Left lung (tissue), 10 donors: ENCODE data around the gene DLGAP1. TPM values are rescaled to one million over a fixed set of nuclear protein-coding genes. Genes with fewer than 3 reads are reported as not detected.
A peak's percentile ranks its signal among the peaks of the same experiment; 100 is the strongest.

ENCODE experiments used
- ATAC-seq: fragments of 200-7000 bp; cut with Tn5 transposase; one replicate; pipeline ENCODE4 v1.9.1; 2020; ENCODE audit warnings: moderate library complexity
- DNase-seq, 4 donors: peaks; one replicate each; pipeline ENCODE4 v3.0.0-alpha.2; 2013 to 2020
- H3K27ac ChIP-seq, 2 donors: fragments of 200-600 bp; sonication (generic) in 1 of 2; one replicate each; pipeline versions ENCODE4 v1.5.0 to v1.8.0; 2020 to 2021
- H3K27me3 ChIP-seq, 2 donors: fragments of 200-600 bp; sonication (generic) in 1 of 2; one replicate each; pipeline versions ENCODE4 v1.5.0 to v1.8.0; 2020 to 2021
- H3K36me3 ChIP-seq, 2 donors: fragments of 200-600 bp; sonication (generic) in 1 of 2; one replicate each; pipeline versions ENCODE4 v1.5.0 to v1.8.0; 2020 to 2021
- H3K4me1 ChIP-seq, 2 donors: fragments of 200-600 bp; one replicate each; pipeline ENCODE4 v1.8.0; 2021
- H3K4me3 ChIP-seq, 2 donors: fragments of 200-600 bp; sonication (generic) in 1 of 2; one replicate each; pipeline versions ENCODE4 v1.5.0 to v1.8.0; 2020 to 2021; ENCODE audit warnings: mild to moderate bottlenecking in 1 of 2
- H3K9me3 ChIP-seq, 2 donors: fragments of 200-600 bp; sonication (generic) in 1 of 2; one replicate each; pipeline versions ENCODE4 v1.5.0 to v1.8.0; 2020 to 2021
- CTCF ChIP-seq, 2 donors: fragments of 200-600 bp; sonication (generic) in 1 of 2; IDR thresholded peaks; one replicate each; pipeline versions ENCODE4 v1.5.0 to v1.8.0; 2021; ENCODE audit warnings: antibody characterized with exemption in 2 of 2
- intact Hi-C, 2 donors: fragments of 100-400 bp; cut with DNase I; formaldehyde crosslinking; loops; one replicate each; pipeline versions ENCODE4 v1.11.2 to v1.14.2; 2022
- polyA plus RNA-seq, 6 donors: library from polyadenylated mRNA; unstranded; fragments of 120-200 nt; gene quantifications; one replicate each; pipeline ENCODE4 v1.2.1, GENCODE V29; 2013; ENCODE audit not compliant: insufficient read length in 6 of 6
- total RNA-seq, 2 donors: library from RNA; stranded (reverse); fragmentation: NEBNext Ultra II Directional; extraction: Animal tissue kit (Norgen Biotek cat#: 25700); gene quantifications; one replicate each; pipeline ENCODE4 v1.2.1, GENCODE V29; 2021
- donor health status: DM: no; HTN: yes; CAD: no.
- donor health status: DM: no; HTN: no; CAD: no.

Gene DLGAP1
- total and polyA plus RNA-seq, 8 donors, result 1.6 to 4.0 (median 2.1) TPM

- no peak for ATAC-seq
- Histone ChIP-seq H3K27me3 (no peaks in the 10 kb centered on the region), H3K4me3 (no peak overlapping the region), H3K9me3 (no peaks in the 10 kb centered on the region), H3K4me1 (peaks cover 0 to 12% of the 10 kb centered on the region in 2 donors), H3K27ac (no peak overlapping the region), H3K36me3 (no peaks in the 10 kb centered on the region)
- intact Hi-C loops, result no loop called here
- no peak for TF ChIP-seq CTCF (IDR thresholded peaks at IDR 0.05)
- DNase-seq, result no peak
Measured at GRCh38 chr18:3713166-3713565, 741.9 kb downstream of the DLGAP1 start.

- no peak for ATAC-seq
- Histone ChIP-seq H3K4me1 (peaks cover 0 to 11% of the 10 kb centered on the region in 2 donors), H3K27ac (no peak overlapping the region), H3K4me3 (no peak overlapping the region), H3K36me3 (no peaks in the 10 kb centered on the region), H3K27me3 (no peaks in the 10 kb centered on the region), H3K9me3 (no peaks in the 10 kb centered on the region)
- intact Hi-C loops, result no loop called here
- no peak for TF ChIP-seq CTCF (IDR thresholded peaks at IDR 0.05)
- no peak for DNase-seq
Measured at GRCh38 chr18:3712491-3712890, 742.6 kb downstream of the DLGAP1 start.

GRCh38 chr18:3710712-3711301 lies 744.3 kb downstream of the DLGAP1 start:
- ATAC-seq (peak; percentile 87), DNase-seq (peak in 1 of 4 donors; percentile 80)
- peak overlapping the region in 1 of 2 donors; percentile 18 for H3K27ac ChIP-seq
- H3K36me3 ChIP-seq, result no peaks in the 10 kb centered on the region
- intact Hi-C loops, result no loop called here
- no peak overlapping the region for H3K4me3 ChIP-seq
- H3K9me3 ChIP-seq, result no peaks in the 10 kb centered on the region
- TF ChIP-seq CTCF (IDR thresholded peaks at IDR 0.05), result no peak
- H3K4me1 ChIP-seq, result peaks cover 0 to 6% of the 10 kb centered on the region in 2 donors
- no peaks in the 10 kb centered on the region for H3K27me3 ChIP-seq

- Histone ChIP-seq H3K4me3 (no peak overlapping the region), H3K36me3 (no peaks in the 10 kb centered on the region), H3K9me3 (no peaks in the 10 kb centered on the region), H3K27me3 (no peaks in the 10 kb centered on the region), H3K4me1 (peaks cover 0 to 14% of the 10 kb centered on the region in 2 donors), H3K27ac (no peak overlapping the region)
- intact Hi-C loops, result loop anchor here in 1 of 2 donors (10.0 kb wide), 1 partner anchor 166 kb away; no protein-coding TSS in a partner anchor
- no peak for TF ChIP-seq CTCF (IDR thresholded peaks at IDR 0.05)
- peak; percentile 61 for ATAC-seq
- DNase-seq, result no peak
Measured at GRCh38 chr18:3709205-3709604, 745.9 kb downstream of the DLGAP1 start.

GRCh38 chr18:3706279-3707097 lies 748.6 kb downstream of the DLGAP1 start:
- peaks cover 3 to 18% of the 10 kb centered on the region in 2 donors for H3K4me1 ChIP-seq
- no peak for DNase-seq
- no peak for ATAC-seq
- no peak for TF ChIP-seq CTCF (IDR thresholded peaks at IDR 0.05)
- no peak overlapping the region for H3K27ac ChIP-seq
- H3K36me3 ChIP-seq, result no peaks in the 10 kb centered on the region
- no peaks in the 10 kb centered on the region for H3K27me3 ChIP-seq
- no peaks in the 10 kb centered on the region for H3K9me3 ChIP-seq
- H3K4me3 ChIP-seq, result no peak overlapping the region
- intact Hi-C loops, result loop anchor here in 1 of 2 donors (10.0 kb wide), 1 partner anchor 168 kb away; no protein-coding TSS in a partner anchor
